Gastroesophageal sphincter (tissue), 4 donors: ENCODE results near the gene NGEF. TPM values are rescaled to one million over a fixed set of nuclear protein-coding genes. Genes with fewer than 3 reads are reported as not detected.

Experiments
- ATAC-seq: fragments of 150-250 bp; one replicate; pipeline ENCODE4 v1.9.1; 2016; ENCODE audit warnings: mild to moderate bottlenecking, moderate library complexity
- H3K27ac ChIP-seq, 4 donors: fragments of 200-600 bp; sonication (generic) in 3 of 4; 1 replicate in 3 of 4; 2 replicates in 1 of 4; pipeline ENCODE4 v1.5.1; 2016 to 2019
- H3K27me3 ChIP-seq: fragments of 200-600 bp; sonication (generic); one replicate; pipeline ENCODE4 v1.5.1; 2019
- H3K36me3 ChIP-seq, 2 donors: fragments of 200-600 bp; sonication (generic); one replicate each; pipeline ENCODE4 v1.5.1; 2019; ENCODE audit warnings: control low read depth in 1 of 2
- H3K4me1 ChIP-seq, 3 donors: fragments of 200-600 bp; sonication (generic); 1 replicate in 2 of 3; 2 replicates in 1 of 3; pipeline ENCODE4 v1.5.1; 2016 to 2019; ENCODE audit warnings: control low read depth in 2 of 3
- H3K4me3 ChIP-seq, 2 donors: fragments of 200-600 bp; sonication (generic); one replicate each; pipeline ENCODE4 v1.5.1; 2019; ENCODE audit warnings: mild to moderate bottlenecking in 1 of 2, moderate library complexity in 1 of 2
- H3K9me3 ChIP-seq, 3 donors: fragments of 200-600 bp; sonication (generic); one replicate each; pipeline ENCODE4 v1.5.1; 2017 to 2019; ENCODE audit warnings: control low read depth in 2 of 3
- EP300 ChIP-seq: sonication (generic); formaldehyde crosslinking; IDR thresholded peaks from one replicate; pipeline ENCODE4 v1.6.1; 2017; ENCODE audit warnings: antibody characterized with exemption, mild to moderate bottlenecking
- POLR2A ChIP-seq, 2 donors: fragments of 450-650 bp; IDR thresholded peaks; one replicate each; pipeline ENCODE4 v1.6.1; 2017; ENCODE audit warnings: antibody characterized with exemption in 2 of 2, mild to moderate bottlenecking in 2 of 2, moderate library complexity in 1 of 2
- POLR2AphosphoS5 ChIP-seq: sonication (generic); formaldehyde crosslinking; IDR thresholded peaks from one replicate; pipeline ENCODE4 v1.6.1; 2017; ENCODE audit warnings: antibody characterized with exemption
- WGBS, 2 donors: methylation state at CpG; one replicate each; pipeline ENCODE4 v1.1.5; 2018; ENCODE audit warnings: low coverage in 1 of 2; 5-methylcytosine and 5-hydroxymethylcytosine counted together
- total RNA-seq, 4 donors: library from RNA; depleted of rRNA; stranded (reverse); fragments of >200 nt; gene quantifications; one replicate each; pipeline ENCODE4 v1.1.0, GENCODE V29; 2016
- TF ChIP-seq, protein P1 (sequence below), 4 experiments: fragments of 200-600 bp in 2 of 4; fragments of 450-650 bp in 2 of 4; sonication (generic) in 1 of 4; IDR thresholded peaks; one replicate each; pipeline ENCODE4 v1.5.1; 2017 to 2019; ENCODE audit warnings: antibody characterized with exemption in 4 of 4, mild to moderate bottlenecking in 2 of 4, moderate library complexity in 2 of 4

The NGEF gene
- total RNA-seq, 4 donors from 2014 or later, result 0.40 to 0.49 (median 0.46) TPM; not detected in 1

DNA sequence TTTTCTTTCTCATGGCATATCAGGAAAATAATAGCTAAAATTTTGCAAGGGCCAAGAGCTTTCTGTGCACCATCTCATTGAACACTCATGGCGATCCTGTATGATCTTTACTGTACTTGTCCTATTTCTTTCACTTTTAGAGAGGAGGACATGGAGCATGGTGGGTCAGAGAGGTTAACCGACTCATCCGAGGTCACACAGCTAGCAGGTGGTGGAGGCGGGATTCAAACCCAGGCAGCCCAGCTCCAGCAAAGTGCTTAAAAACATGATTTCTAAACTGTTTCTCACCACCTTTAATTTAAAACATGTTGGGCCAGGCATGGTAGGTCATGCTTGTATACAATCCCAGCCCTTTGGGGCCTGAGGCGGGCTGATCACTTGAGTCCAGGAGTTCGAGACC, 6.4 kb downstream of the NGEF start:
- Histone ChIP-seq H3K4me3 (no peak overlapping the region), H3K4me1 (no peaks in the 10 kb centered on the region), H3K36me3 (no peaks in the 10 kb centered on the region), H3K27ac (no peak overlapping the region), H3K27me3 (no peaks in the 10 kb centered on the region), H3K9me3 (no peaks in the 10 kb centered on the region)
- TF ChIP-seq, protein P1, sequence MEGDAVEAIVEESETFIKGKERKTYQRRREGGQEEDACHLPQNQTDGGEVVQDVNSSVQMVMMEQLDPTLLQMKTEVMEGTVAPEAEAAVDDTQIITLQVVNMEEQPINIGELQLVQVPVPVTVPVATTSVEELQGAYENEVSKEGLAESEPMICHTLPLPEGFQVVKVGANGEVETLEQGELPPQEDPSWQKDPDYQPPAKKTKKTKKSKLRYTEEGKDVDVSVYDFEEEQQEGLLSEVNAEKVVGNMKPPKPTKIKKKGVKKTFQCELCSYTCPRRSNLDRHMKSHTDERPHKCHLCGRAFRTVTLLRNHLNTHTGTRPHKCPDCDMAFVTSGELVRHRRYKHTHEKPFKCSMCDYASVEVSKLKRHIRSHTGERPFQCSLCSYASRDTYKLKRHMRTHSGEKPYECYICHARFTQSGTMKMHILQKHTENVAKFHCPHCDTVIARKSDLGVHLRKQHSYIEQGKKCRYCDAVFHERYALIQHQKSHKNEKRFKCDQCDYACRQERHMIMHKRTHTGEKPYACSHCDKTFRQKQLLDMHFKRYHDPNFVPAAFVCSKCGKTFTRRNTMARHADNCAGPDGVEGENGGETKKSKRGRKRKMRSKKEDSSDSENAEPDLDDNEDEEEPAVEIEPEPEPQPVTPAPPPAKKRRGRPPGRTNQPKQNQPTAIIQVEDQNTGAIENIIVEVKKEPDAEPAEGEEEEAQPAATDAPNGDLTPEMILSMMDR (IDR thresholded peaks at IDR 0.05), result no peak
- TF ChIP-seq POLR2A (IDR thresholded peaks at IDR 0.05) (no peak), POLR2AphosphoS5 (no peak), EP300 (no peak)
- no peak for ATAC-seq
- WGBS, 2 donors, result 87 to 95% methylated on average over 4 of the region's 6 CpGs

DNA sequence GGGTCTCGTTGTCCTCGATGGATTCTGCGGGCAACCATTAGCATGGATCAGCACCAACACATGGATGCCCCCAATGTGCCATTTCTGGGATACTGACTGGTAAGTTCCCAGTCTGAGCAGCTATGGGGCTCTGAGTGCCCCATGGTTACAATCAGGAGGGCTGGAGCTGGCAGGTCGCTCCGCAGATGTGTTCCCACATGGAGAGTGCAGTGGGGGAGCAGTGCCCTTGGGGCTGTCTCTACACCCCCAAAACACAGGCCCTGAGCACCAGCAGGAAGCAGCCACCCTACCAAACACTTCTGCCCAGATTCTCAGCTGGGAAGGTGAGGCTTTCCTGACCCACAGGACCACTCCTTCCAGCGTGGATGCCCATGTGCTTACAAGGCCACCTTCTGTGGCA, 8.0 kb downstream of the NGEF start:
- TF ChIP-seq POLR2A (IDR thresholded peaks at IDR 0.05), result no peak
- no peak for TF ChIP-seq EP300
- no peaks in the 10 kb centered on the region for H3K4me1 ChIP-seq
- ATAC-seq, result no peak
- H3K27ac ChIP-seq, result no peak overlapping the region
- no peaks in the 10 kb centered on the region for H3K36me3 ChIP-seq
- no peak overlapping the region for H3K4me3 ChIP-seq
- 88 to 100% methylated on average over 1 to 3 of the region's 6 CpGs for WGBS, 2 donors
- no peaks in the 10 kb centered on the region for H3K9me3 ChIP-seq
- H3K27me3 ChIP-seq, result no peaks in the 10 kb centered on the region

DNA sequence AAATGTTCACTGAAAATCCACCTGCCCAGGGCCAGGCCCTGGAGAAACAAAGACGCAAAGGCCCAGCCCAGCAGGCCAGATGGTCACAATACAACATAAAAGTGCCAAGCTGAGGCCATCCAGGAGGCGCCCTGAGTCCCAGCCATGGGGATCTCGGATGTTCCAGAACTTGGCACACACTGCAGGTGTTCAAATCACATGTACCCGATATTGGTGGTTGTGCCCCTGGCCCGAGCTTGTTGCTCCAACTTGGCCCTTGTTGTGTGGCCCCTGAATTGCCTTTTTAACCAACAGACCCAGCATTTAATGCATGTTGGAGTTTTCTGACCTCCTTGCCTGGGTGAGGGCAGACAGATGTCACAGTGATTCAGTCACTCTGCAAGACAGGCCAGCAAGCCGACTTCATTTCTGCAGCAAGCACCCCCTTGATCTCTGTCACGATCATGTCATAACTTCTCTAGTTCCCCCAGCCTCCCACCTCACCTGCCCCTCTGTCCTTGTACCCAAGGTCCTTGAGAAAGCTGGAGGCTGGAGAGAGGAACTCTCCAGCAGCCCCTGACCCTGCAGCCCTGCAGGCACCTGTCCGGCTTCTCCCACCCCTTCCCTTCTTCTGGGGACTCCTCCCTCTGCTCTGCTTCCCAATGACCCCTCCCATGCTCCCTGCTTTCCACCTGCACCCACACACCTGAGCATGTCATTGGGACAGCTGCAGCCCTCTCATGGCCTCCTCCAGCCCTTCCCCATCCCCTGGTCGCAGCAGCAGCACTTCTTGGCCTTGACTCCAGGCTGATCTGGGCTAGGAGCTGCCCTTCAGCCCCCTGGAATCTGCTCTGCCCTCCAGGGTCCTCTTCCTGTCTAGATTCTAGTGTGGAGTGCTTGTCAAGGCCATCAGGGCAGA, 9.1 kb downstream of the NGEF start:
- no peak overlapping the region for H3K4me3 ChIP-seq
- H3K4me1 ChIP-seq, result no peaks in the 10 kb centered on the region
- 83 to 89% methylated on average over 5 of the region's 9 CpGs for WGBS, 2 donors
- no peak for TF ChIP-seq POLR2A (IDR thresholded peaks at IDR 0.05)
- TF ChIP-seq, protein P1 (IDR thresholded peaks at IDR 0.05), result no peak
- no peak for TF ChIP-seq POLR2AphosphoS5
- TF ChIP-seq EP300, result no peak
- H3K27me3 ChIP-seq, result no peaks in the 10 kb centered on the region
- no peaks in the 10 kb centered on the region for H3K9me3 ChIP-seq
- no peak overlapping the region for H3K27ac ChIP-seq
- no peak for ATAC-seq
- no peaks in the 10 kb centered on the region for H3K36me3 ChIP-seq

GRCh38 chr2:233002829-233003657, 10.0 kb downstream of the NGEF start:
- no peaks in the 10 kb centered on the region for H3K4me1 ChIP-seq
- WGBS, 2 donors, result 75 to 87% methylated on average over 5 to 10 of the region's 19 CpGs
- H3K9me3 ChIP-seq, result no peaks in the 10 kb centered on the region
- H3K27me3 ChIP-seq, result no peaks in the 10 kb centered on the region
- no peak overlapping the region for H3K4me3 ChIP-seq
- TF ChIP-seq EP300, result no peak
- no peak for TF ChIP-seq POLR2A (IDR thresholded peaks at IDR 0.05)
- TF ChIP-seq POLR2AphosphoS5, result no peak
- TF ChIP-seq, protein P1 (IDR thresholded peaks at IDR 0.05), result no peak
- ATAC-seq, result no peak
- H3K36me3 ChIP-seq, result no peaks in the 10 kb centered on the region
- no peak overlapping the region for H3K27ac ChIP-seq

GRCh38 chr2:233000886-233001750, 11.9 kb downstream of the NGEF start:
- Histone ChIP-seq H3K4me3 (no peak overlapping the region), H3K4me1 (no peaks in the 10 kb centered on the region), H3K27ac (no peak overlapping the region), H3K9me3 (no peaks in the 10 kb centered on the region), H3K36me3 (no peaks in the 10 kb centered on the region), H3K27me3 (no peaks in the 10 kb centered on the region)
- 79 to 87% methylated on average over 10 to 14 of the region's 20 CpGs for WGBS, 2 donors
- TF ChIP-seq, protein P1 (IDR thresholded peaks at IDR 0.05), result no peak
- no peak for TF ChIP-seq POLR2AphosphoS5
- no peak for TF ChIP-seq EP300
- no peak for TF ChIP-seq POLR2A (IDR thresholded peaks at IDR 0.05)
- ATAC-seq, result no peak
